ENCODE measurements around the gene PLXNB3.
"Not testable (repeated sequence)": the region's sequence is repeated elsewhere in the genome, so short reads cannot be mapped to it uniquely, and the experiment has no call there.

PLXNB3 gene

GRCh38 chrX:153763989-153764755 lies at the start of gene PLXNB3:
Gene PLXNB3, plus strand, starts transcription at chrX:153764249. Its CDS starts 1,287 bp downstream, at chrX:153765536.
- DNase-seq (ENCODE audit: low read depth) = peak; percentile 48

- no peak for DNase-seq (ENCODE audit: low read depth)
Measured at GRCh38 chrX:153714256-153714655, 49.8 kb upstream of the PLXNB3 start.

DNA sequence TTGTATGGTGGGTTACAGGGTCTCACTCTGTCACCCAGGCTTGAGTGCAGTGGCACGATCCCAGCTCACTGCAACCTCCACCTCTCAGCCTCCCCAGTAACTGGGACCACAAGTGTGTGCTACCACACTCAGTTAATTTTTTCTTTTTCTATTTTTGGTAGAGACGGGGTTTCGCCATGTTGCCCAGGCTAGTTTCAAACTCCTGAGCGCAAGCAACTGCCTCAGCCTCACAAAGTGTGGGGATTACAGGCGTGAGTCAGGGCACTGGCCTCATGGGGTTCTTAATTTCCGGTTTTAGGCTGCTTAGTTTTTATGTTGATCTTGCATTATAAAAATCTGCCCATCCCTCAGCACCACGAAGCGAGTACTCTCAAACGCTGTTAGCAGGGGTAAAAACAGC lies 46.6 kb upstream of the PLXNB3 start:
- DNase-seq (ENCODE audit: low read depth) = no peak

DNA sequence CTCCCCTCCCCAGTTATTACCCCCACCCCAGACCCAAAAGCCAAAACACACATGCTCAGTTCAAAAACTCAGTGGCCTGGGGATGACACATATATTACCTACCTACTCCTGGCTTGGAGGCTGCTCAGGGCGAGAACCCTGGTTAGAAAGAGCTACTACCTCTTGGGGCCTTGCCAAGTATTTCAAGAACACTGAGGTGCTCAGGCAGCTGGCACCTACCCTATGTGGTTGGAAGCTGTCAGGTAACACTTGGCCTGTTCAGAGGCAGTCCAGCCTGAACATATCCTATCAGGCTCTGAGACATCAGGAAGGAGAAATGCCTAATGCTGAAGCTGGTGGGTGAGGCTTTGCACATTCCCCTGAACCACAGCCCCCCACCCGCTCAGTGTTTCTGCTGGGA lies 44.8 kb upstream of the PLXNB3 start:
- no peak for DNase-seq (ENCODE audit: low read depth)

DNA sequence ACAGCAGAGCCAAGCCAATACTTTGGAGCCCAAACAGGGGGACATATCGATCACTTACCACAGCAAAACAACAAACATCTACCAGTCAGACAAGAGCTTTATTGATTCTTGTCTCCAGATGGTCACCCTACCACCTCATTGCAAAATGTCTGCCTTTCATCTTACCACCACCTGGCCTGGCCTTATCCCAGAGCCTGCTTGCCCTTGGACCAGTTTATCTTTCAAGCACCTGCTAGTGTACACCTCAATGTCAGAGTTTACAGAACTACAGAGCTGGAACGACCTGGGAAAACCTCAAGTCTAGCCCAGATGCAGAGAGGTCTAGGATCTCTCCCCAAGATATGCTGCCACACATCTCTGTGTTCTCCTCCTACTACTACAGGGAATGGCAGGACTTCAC lies 44.3 kb upstream of the PLXNB3 start:
- DNase-seq (ENCODE audit: low read depth) = no peak

- DNase-seq (ENCODE audit: low read depth) = no peak
Measured at GRCh38 chrX:153722704-153723350, 41.2 kb upstream of the PLXNB3 start.

- no peak for DNase-seq (ENCODE audit: low read depth)
Measured at GRCh38 chrX:153723351-153724251, 40.4 kb upstream of the PLXNB3 start.

DNA sequence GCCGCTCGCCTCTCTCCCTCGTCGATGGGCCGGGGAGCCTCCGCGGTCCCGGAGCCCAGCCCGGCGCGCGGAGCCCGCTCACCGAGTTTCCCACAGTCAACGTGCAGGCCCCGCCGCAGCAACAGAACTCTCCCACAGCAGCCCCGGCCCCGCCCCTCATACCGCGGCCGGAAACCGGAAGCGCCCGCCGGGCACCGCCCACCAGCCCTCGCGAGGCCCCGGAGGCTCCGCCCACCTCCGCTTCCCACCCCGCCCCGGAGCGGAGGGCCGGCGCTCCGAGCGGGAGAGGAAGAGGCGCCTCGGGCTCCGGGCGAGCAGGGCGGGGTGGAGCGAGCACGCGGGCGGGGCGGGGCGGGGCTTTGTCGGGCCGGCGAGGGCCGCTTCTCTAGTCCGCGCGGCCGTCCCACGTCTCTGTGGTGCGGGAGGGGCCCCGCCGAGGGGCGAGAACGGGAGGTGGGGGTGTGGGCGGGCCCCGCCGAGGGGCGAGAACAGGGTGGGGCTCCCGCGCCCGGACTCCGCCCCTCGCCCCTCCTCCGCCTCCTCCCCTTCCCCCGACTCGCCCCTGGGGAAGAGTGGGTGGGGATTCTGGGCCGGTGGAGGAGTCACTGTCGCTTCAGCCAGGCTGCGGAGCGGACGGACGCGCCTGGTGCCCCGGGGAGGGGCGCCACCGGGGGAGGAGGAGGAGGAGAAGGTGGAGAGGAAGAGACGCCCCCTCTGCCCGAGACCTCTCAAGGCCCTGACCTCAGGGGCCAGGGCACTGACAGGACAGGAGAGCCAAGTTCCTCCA lies 39.6 kb upstream of the PLXNB3 start, which contains the start of the genes ABCD1 and BCAP31:
Gene ABCD1 (plus strand): TSS at position 605 of the 787 bp plus-strand sequence. CDS start 411 bp downstream, outside the sequence.
Gene BCAP31 (minus strand): TSS at position 136 of the 787 bp plus-strand sequence. CDS start 1,143 bp downstream, outside the sequence.
- DNase-seq (ENCODE audit: low read depth) = peak; percentile 67

GRCh38 chrX:153725039-153725831 lies 38.8 kb upstream of the PLXNB3 start:
- no peak for DNase-seq (ENCODE audit: low read depth)

GRCh38 chrX:153725832-153726285 lies 38.2 kb upstream of the PLXNB3 start:
- no peak for DNase-seq (ENCODE audit: low read depth)

GRCh38 chrX:153726286-153727122 lies 37.5 kb upstream of the PLXNB3 start:
- DNase-seq (ENCODE audit: low read depth) = no peak

GRCh38 chrX:153727123-153727931 lies 36.7 kb upstream of the PLXNB3 start:
- DNase-seq (ENCODE audit: low read depth) = no peak

GRCh38 chrX:153728095-153728494 lies 36.0 kb upstream of the PLXNB3 start:
- DNase-seq (ENCODE audit: low read depth) = no peak

DNA sequence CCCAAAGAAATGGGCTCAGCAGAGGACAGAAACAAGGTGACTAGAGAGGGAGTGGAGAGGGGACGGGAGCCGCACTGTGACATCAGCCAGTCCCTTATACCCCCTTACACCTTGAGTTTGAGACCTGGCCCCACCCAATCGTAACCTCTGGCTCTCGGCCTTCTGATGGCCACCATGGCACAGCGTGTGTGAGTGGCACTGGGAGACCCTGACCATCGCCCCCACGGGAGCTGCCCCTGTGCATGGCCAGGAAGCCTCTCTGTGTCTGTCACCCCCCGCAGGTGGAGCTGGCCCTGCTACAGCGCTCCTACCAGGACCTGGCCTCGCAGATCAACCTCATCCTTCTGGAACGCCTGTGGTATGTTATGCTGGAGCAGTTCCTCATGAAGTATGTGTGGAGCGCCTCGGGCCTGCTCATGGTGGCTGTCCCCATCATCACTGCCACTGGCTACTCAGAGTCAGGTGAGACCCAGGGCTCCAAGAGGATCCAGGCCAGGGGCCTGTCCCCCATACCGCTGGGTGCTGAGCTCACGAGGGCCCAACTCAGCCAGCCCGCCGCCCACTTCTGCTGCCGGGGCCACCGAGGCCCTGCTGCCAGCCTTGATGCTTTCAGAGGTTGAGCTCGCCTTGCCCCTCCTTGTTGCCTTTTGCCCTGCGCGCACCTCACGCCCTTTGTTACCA lies 35.0 kb upstream of the PLXNB3 start:
- DNase-seq (ENCODE audit: low read depth) = no peak

GRCh38 chrX:153730115-153730514 lies 33.9 kb upstream of the PLXNB3 start:
- not testable (repeated sequence) for DNase-seq (ENCODE audit: low read depth)

DNA sequence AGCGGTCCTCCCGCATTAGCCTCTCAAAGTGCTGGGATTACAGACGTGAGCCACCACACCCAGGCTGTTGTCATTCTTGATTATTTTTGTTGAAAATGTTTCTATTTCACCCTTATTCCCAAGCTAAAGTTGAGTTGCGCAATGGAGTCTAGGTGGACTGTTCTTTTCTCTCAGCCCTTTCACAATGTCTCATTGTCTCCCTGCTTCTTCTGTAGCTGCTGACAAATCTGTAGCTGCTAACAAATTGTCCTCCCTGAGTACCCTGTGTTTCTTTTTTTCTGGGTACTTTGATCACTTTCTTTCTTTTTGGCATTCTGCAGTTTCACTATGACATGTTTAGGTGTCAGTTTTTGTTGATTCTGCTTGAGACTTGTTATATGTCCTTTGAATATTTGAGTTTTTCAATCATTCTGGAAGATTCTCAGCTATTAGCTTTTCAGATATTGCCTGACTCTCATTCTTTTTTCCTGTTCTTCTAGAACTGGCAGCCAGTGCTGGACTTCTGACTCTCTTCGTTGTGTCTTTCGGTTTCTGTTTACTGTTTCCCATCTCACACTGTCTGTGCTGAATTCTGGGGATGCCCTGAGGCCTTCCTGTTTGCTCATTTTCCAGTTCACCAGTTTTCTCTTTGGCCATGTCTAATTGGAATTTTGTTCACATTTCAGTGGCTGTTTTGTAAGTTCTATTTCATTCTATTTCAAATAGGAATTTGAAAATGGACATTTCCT lies 32.8 kb upstream of the PLXNB3 start:
- no peak for DNase-seq (ENCODE audit: low read depth)

GRCh38 chrX:153731845-153732215 lies 32.2 kb upstream of the PLXNB3 start:
- no peak for DNase-seq (ENCODE audit: low read depth)
